GM12875 (cell line): ENCODE results near the gene TFAP2B.

ENCODE experiments used
- H3K4me3 ChIP-seq: one replicate; pipeline ENCODE4 v1.5.1; 2011; ENCODE audit warnings: low read depth, low read length, control low read depth
- CTCF ChIP-seq: IDR thresholded peaks from 2 replicates; pipeline ENCODE4 v1.5.1; 2011; ENCODE audit warnings: low read depth, mild to moderate bottlenecking, control low read depth, inconsistent platforms, low read length, moderate library complexity, borderline replicate concordance; ENCODE audit not compliant: insufficient read depth

The TFAP2B gene

GRCh38 chr6:50842446-50842845 is 23.8 kb downstream of the TFAP2B start:
- no peak for TF ChIP-seq CTCF
- no peak overlapping the region for H3K4me3 ChIP-seq

DNA sequence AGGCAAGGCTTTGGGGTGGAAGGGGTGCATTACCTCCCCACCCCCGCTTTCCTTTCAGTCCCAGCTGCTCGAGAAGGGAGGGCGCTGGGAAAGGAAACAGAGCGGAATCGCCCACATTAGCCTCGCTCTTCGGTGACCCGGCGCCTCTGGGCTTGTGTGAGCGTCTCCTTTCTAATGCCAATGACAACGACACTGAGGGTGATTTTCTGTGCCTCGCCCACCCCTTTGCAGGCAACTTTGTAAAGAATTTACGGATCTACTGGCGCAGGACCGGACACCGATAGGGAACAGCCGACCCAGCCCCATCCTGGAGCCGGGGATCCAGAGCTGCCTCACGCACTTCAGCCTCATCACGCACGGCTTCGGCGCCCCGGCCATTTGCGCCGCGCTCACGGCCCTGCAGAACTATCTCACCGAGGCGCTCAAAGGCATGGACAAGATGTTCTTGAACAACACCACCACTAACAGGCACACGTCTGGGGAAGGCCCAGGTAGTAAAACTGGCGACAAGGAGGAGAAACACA is 24.3 kb downstream of the TFAP2B start:
- H3K4me3 ChIP-seq: no peak overlapping the region
- no peak for TF ChIP-seq CTCF

GRCh38 chr6:50843842-50844241 is 25.2 kb downstream of the TFAP2B start:
- H3K4me3 ChIP-seq: no peak overlapping the region
- no peak for TF ChIP-seq CTCF

GRCh38 chr6:50845499-50846143 is 26.9 kb downstream of the TFAP2B start:
- H3K4me3 ChIP-seq: no peak overlapping the region

DNA sequence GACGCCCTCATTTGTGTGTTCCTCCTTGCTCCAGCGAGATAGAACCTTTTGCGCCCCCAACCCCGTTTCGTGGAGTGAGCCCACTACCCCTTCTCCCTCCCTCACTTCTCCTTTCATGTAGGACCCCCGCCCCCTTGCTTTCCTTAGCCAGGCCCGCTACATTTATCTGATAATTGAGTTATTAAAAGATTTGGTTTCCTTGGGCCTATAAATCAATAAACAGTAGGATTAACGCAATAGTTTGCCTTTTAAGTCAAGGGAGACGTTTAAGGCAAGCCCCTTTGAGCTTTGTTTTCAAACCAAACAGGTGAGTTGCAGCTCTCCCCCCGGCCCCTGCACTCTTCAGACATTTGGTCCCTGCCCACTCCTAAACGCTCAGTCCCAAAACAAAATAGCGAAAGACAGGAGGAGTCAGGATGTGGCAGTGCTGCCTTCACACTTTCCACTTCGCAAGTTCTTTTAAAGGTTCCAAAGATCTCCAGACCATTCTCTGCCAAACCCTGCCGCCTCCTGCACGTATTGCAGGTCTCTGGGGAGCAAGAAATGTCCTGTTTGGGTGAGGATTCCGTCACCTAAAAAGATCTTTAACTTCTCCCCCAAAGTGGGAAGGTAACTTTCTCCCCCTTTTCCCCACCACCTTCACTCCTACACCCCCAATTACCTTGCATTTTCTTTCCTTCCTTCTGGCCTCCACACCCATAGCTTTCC is 27.6 kb downstream of the TFAP2B start:
- no peak for TF ChIP-seq CTCF
- H3K4me3 ChIP-seq: no peak overlapping the region

More at GRCh38 chr6:50845499-50846143, 26.9 kb downstream of the TFAP2B start:
- TF ChIP-seq CTCF: no peak

DNA sequence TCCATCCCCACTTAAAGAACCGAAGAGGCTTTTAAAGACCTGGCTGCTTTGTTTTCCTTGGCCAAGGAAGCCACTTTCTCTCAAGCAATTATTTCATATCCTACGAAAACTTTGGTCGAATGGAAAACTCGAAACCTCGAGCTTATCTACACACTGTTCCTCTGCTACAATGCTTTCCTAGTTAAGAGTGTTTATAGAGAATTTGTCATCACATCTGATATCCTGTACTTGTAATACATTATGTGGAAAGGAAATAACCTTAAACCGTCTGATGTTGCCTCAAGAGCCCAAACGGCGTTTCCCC is 28.1 kb downstream of the TFAP2B start:
- no peak overlapping the region for H3K4me3 ChIP-seq
- TF ChIP-seq CTCF: no peak
